Immature natural killer cell (primary cell): ENCODE measurements around the gene TOMT. TPM values are rescaled to one million over a fixed set of nuclear protein-coding genes. Genes with fewer than 3 reads are reported as not detected.
"Not testable (repeated sequence)": the region's sequence is repeated elsewhere in the genome, so short reads cannot be mapped to it uniquely, and the experiment has no call there.

ENCODE experiments used
- DNase-seq, 3 donors: peaks; one replicate each; pipeline ENCODE4 v3.0.0; 2022; ENCODE audit warnings: mixed read lengths in 1 of 3
- H3K27ac Mint-ChIP-seq, 6 donors: one replicate each; pipeline ENCODE4 v1.8.0; 2020; ENCODE audit warnings: mixed read lengths in 6 of 6, mild to moderate bottlenecking in 5 of 6, inconsistent platforms in 4 of 6, moderate library complexity in 3 of 6
- H3K27me3 Mint-ChIP-seq, 3 donors: one replicate each; pipeline ENCODE4 v1.8.0; 2020 to 2021; ENCODE audit warnings: low read depth in 3 of 3, mild to moderate bottlenecking in 3 of 3, mixed read lengths in 3 of 3, moderate library complexity in 3 of 3, inconsistent platforms in 1 of 3
- H3K36me3 Mint-ChIP-seq, 3 donors: one replicate each; pipeline ENCODE4 v1.8.0; 2020; ENCODE audit warnings: mixed read lengths in 3 of 3, inconsistent platforms in 2 of 3, mild to moderate bottlenecking in 2 of 3
- H3K4me1 Mint-ChIP-seq, 2 donors: one replicate each; pipeline ENCODE4 v1.8.0; 2020; ENCODE audit warnings: inconsistent platforms in 2 of 2, mild to moderate bottlenecking in 2 of 2, mixed read lengths in 2 of 2, moderate library complexity in 1 of 2
- H3K4me3 Mint-ChIP-seq, 5 donors: one replicate each; pipeline ENCODE4 v1.8.0; 2020; ENCODE audit warnings: mild to moderate bottlenecking in 5 of 5, mixed read lengths in 5 of 5, inconsistent platforms in 3 of 5, moderate library complexity in 3 of 5
- H3K9me3 Mint-ChIP-seq, 6 donors: one replicate each; pipeline ENCODE4 v1.8.0; 2020; ENCODE audit warnings: mild to moderate bottlenecking in 6 of 6, mixed read lengths in 6 of 6, inconsistent platforms in 4 of 6, moderate library complexity in 3 of 6
- polyA plus RNA-seq, 3 donors: library from polyadenylated mRNA; unstranded; fragments of 300-500 nt; fragmentation: Illumina TruSeq; gene quantifications; one replicate each; pipeline ENCODE4 v1.2.3, GENCODE V29; 2021

The TOMT gene
- polyA plus RNA-seq, 3 donors from 2014 or later: not detected

DNA sequence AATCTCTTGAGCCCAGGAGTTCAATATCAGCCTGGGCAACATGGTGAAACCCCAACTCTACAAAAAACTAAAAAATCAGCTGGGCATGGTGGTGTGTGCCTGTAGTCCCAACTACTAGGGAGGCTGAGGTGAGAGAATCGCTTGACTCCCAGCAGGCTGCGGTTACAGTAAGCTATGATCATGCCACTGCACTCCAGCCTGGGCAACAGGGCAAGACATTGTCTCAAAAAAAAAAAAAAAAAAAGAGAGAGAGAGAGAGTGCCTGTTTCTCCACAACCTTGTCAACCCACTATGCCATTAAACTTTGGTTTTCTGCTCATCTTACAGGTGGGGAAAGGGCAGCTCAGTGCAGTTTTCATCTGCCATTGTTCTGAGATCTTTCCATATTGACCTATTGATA lies 34.9 kb downstream of the TOMT start:
- no peaks in the 10 kb centered on the region for H3K9me3 Mint-ChIP-seq
- H3K27ac Mint-ChIP-seq: no peak overlapping the region
- no peak overlapping the region for H3K4me3 Mint-ChIP-seq

GRCh38 chr11:72141066-72141465 lies 35.3 kb downstream of the TOMT start:
- H3K36me3 Mint-ChIP-seq: no peaks in the 10 kb centered on the region
- H3K27ac Mint-ChIP-seq: no peak overlapping the region
- peaks cover 0 to 8% (median 0%) of the 10 kb centered on the region in 3 donors for H3K27me3 Mint-ChIP-seq
- H3K9me3 Mint-ChIP-seq: no peaks in the 10 kb centered on the region
- no peaks in the 10 kb centered on the region for H3K4me1 Mint-ChIP-seq
- H3K4me3 Mint-ChIP-seq: no peak overlapping the region
- DNase-seq: no peak

More for the DNA sequence above, 34.9 kb downstream of the TOMT start:
- peaks cover 0 to 8% (median 1%) of the 10 kb centered on the region in 3 donors for H3K27me3 Mint-ChIP-seq
- DNase-seq: no peak
- no peaks in the 10 kb centered on the region for H3K4me1 Mint-ChIP-seq
- no peaks in the 10 kb centered on the region for H3K36me3 Mint-ChIP-seq

GRCh38 chr11:72142086-72142485 lies 36.4 kb downstream of the TOMT start:
- H3K4me3 Mint-ChIP-seq, DNase-seq, H3K36me3 Mint-ChIP-seq, H3K27ac Mint-ChIP-seq, H3K9me3 Mint-ChIP-seq, H3K4me1 Mint-ChIP-seq, H3K27me3 Mint-ChIP-seq: not testable (repeated sequence)

GRCh38 chr11:72142543-72142942 lies 36.8 kb downstream of the TOMT start:
- H3K27ac Mint-ChIP-seq, H3K27me3 Mint-ChIP-seq, H3K4me3 Mint-ChIP-seq, H3K36me3 Mint-ChIP-seq, H3K9me3 Mint-ChIP-seq, DNase-seq, H3K4me1 Mint-ChIP-seq: not testable (repeated sequence)

- H3K9me3 Mint-ChIP-seq: no peaks in the 10 kb centered on the region
- DNase-seq: no peak
- H3K4me1 Mint-ChIP-seq: no peaks in the 10 kb centered on the region
- H3K27ac Mint-ChIP-seq: no peak overlapping the region
- no peaks in the 10 kb centered on the region for H3K36me3 Mint-ChIP-seq
- H3K27me3 Mint-ChIP-seq: peaks cover 0 to 7% (median 0%) of the 10 kb centered on the region in 3 donors
- no peak overlapping the region for H3K4me3 Mint-ChIP-seq
Measured at GRCh38 chr11:72144807-72145565, 39.3 kb downstream of the TOMT start.

DNA sequence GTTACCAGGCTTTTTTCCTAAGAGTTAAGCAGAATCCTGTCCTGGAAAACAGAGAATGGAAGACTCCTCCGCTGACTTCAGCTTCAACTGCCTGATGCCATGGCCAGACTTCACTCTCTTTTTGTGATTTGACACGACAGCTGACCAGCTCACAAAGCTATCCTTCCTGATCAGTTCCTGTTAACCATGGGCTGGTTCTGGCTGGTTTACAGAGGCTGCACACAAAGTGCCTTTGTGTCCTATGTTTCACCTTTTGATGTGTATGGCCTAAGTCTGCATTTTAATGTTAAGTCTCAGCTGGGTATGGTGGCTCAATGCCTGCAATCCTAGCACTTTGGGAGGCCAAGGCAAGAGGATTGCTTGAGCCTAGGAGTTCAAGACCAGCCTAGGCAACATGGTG lies 40.9 kb downstream of the TOMT start:
- Mint-ChIP-seq H3K27me3 (peaks cover 0 to 7% (median 0%) of the 10 kb centered on the region in 3 donors), H3K27ac (no peak overlapping the region), H3K4me1 (no peaks in the 10 kb centered on the region), H3K4me3 (no peak overlapping the region), H3K36me3 (no peaks in the 10 kb centered on the region), H3K9me3 (no peaks in the 10 kb centered on the region)
- no peak for DNase-seq

- no peak overlapping the region for H3K27ac Mint-ChIP-seq
- no peaks in the 10 kb centered on the region for H3K9me3 Mint-ChIP-seq
- no peaks in the 10 kb centered on the region for H3K4me1 Mint-ChIP-seq
- no peaks in the 10 kb centered on the region for H3K36me3 Mint-ChIP-seq
- H3K4me3 Mint-ChIP-seq: no peak overlapping the region
- peaks cover 0 to 12% (median 2%) of the 10 kb centered on the region in 3 donors for H3K27me3 Mint-ChIP-seq
- DNase-seq: no peak
Measured at GRCh38 chr11:72150882-72151281, 45.2 kb downstream of the TOMT start.

DNA sequence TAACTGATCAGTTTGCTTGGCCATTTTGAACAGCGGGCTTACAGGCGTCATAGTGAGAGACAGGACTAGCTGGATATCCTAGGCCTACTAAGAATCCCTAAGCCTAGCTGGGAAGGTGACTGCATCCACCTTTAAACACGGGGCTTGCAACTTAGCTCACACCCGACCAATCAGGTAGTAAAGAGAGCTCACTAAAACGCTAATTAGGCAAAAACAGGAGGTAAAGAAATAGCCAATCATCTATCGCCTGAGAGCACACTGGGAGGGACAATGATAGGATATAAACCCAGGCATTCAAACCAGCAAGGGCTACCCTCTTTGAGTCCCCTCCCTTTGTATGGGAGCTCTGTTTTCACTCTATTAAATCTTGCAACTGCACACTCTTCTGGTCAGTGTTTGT lies 48.1 kb downstream of the TOMT start:
- H3K27ac Mint-ChIP-seq, H3K4me3 Mint-ChIP-seq, DNase-seq, H3K9me3 Mint-ChIP-seq, H3K4me1 Mint-ChIP-seq, H3K36me3 Mint-ChIP-seq: not testable (repeated sequence)
- peaks cover 2 to 16% (median 2%) of the 10 kb centered on the region in 3 donors for H3K27me3 Mint-ChIP-seq

DNA sequence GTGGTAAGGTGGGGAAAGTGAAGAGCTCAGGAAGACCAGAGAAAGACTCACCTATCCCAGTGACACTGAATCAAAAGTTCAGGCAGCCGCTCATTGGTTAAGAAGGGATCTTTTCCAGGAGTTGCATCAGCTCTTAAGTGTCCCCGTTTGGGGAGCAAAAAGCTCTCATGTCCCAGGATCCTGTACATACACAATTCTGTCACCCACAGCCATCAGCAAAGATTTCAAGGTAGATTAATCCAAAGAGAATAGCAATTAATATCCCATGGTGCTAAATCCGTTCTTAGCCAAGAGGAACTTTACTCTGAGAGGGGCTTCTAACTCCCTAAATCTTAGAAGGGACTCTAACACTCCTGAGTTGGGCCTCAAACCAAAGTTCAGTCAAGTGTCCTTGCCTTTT lies 49.1 kb downstream of the TOMT start:
- Mint-ChIP-seq H3K27ac (no peak overlapping the region), H3K9me3 (no peaks in the 10 kb centered on the region)

GRCh38 chr11:72155751-72156150 lies 50.0 kb downstream of the TOMT start:
- Mint-ChIP-seq H3K4me3 (no peak overlapping the region), H3K27me3 (peaks cover 2 to 16% (median 4%) of the 10 kb centered on the region in 3 donors), H3K36me3 (no peaks in the 10 kb centered on the region), H3K27ac (no peak overlapping the region), H3K9me3 (no peaks in the 10 kb centered on the region), H3K4me1 (no peaks in the 10 kb centered on the region)
- DNase-seq: no peak

More for the DNA sequence above, 49.1 kb downstream of the TOMT start:
- no peaks in the 10 kb centered on the region for H3K36me3 Mint-ChIP-seq
- no peak for DNase-seq
- H3K4me3 Mint-ChIP-seq: no peak overlapping the region
- H3K4me1 Mint-ChIP-seq: no peaks in the 10 kb centered on the region
- peaks cover 2 to 16% (median 4%) of the 10 kb centered on the region in 3 donors for H3K27me3 Mint-ChIP-seq

DNA sequence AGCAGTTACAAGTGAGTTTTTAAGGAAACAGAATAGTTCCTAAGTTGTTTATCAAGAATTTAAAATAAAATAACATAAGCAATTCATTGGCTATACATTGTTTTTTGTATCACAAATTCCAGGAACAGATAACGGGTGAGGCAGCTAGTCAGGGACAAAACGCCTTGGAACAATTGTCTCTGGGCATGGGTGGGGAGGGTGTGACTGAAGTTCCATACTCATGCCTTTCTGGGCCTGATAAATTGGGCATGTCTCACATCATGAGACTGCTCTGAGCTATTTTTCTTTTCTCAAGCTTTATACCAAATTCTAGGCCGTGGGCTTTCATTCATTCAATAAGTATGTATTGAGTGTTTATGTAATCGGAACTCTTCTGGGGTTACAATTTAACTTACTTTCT lies 51.4 kb downstream of the TOMT start:
- Mint-ChIP-seq H3K27ac (no peak overlapping the region), H3K27me3 (peaks cover 1 to 13% (median 4%) of the 10 kb centered on the region in 3 donors), H3K9me3 (no peaks in the 10 kb centered on the region), H3K4me3 (no peak overlapping the region), H3K36me3 (no peaks in the 10 kb centered on the region), H3K4me1 (no peaks in the 10 kb centered on the region)
- no peak for DNase-seq

Other genes with a start within 250 kb of the TOMT start
- not detected for gene DEFB131B, start 227.5 kb upstream of the TOMT start, polyA plus RNA-seq
- 1 to 10 TPM; 4.0 to 5.0 (median 4.5) TPM for gene XNDC1N, start 177.3 kb upstream of the TOMT start, polyA plus RNA-seq
- 10 to 100 TPM in 2 of 3 donors, 1 to 10 TPM in 1; 9.8 to 16.0 (median 13.4) TPM for gene RNF121, start 176.9 kb upstream of the TOMT start, polyA plus RNA-seq
- gene IL18BP, start 107.0 kb upstream of the TOMT start, polyA plus RNA-seq: 10 to 100 TPM in 1 of 3 donors, 1 to 10 TPM in 2; 6.0 to 22.6 (median 8.6) TPM
- 10 to 100 TPM in 2 of 3 donors, 1 to 10 TPM in 1; 2.7 to 92.5 (median 10.5) TPM for gene NUMA1, start 25.4 kb upstream of the TOMT start, polyA plus RNA-seq
- gene LRRC51, start 25.1 kb upstream of the TOMT start, polyA plus RNA-seq: 1 to 10 TPM in 2 of 3 donors, not detected in 1; 3.4 to 4.7 TPM
- gene LAMTOR1, start 2.6 kb upstream of the TOMT start, polyA plus RNA-seq: 100 to 1,000 TPM; 110 to 181 (median 138) TPM
- gene ANAPC15, start 6.8 kb downstream of the TOMT start, polyA plus RNA-seq: 10 to 100 TPM; 70.9 to 76.7 (median 75.2) TPM
- gene FOLR3, start 29.8 kb downstream of the TOMT start, polyA plus RNA-seq: under 1 TPM in 1 of 3 donors, not detected in 2; 0.28 TPM
- not detected for gene FOLR1, start 86.2 kb downstream of the TOMT start, polyA plus RNA-seq
- 1 to 10 TPM in 1 of 3 donors, not detected in 2; 1.2 TPM for gene FOLR2, start 110.9 kb downstream of the TOMT start, polyA plus RNA-seq
- gene INPPL1, start 118.8 kb downstream of the TOMT start, polyA plus RNA-seq: 10 to 100 TPM in 1 of 3 donors, 1 to 10 TPM in 2; 3.5 to 13.8 (median 5.8) TPM
- gene PHOX2A, start 138.3 kb downstream of the TOMT start, polyA plus RNA-seq: not detected